8988T (cell line): ENCODE measurements around the gene WNT9A.
"Not testable (repeated sequence)": the region's sequence is repeated elsewhere in the genome, so short reads cannot be mapped to it uniquely, and the experiment has no call there.

Source experiments
- DNase-seq: peaks from one replicate; pipeline ENCODE4 v3.0.0; 2011

WNT9A gene

GRCh38 chr1:227947676-227948492, at the start of gene WNT9A:
WNT9A (minus strand) TSS chr1:227947932; CDS start chr1:227947887, 45 bp downstream.
- peak; percentile 91 for DNase-seq

GRCh38 chr1:227996187-227996950, 48.6 kb upstream of the WNT9A start:
- no peak for DNase-seq

GRCh38 chr1:227994632-227995300, 47.0 kb upstream of the WNT9A start:
- no peak for DNase-seq

- no peak for DNase-seq
Observed at GRCh38 chr1:227987181-227987580, 39.4 kb upstream of the WNT9A start.

- not testable (repeated sequence) for DNase-seq
Observed at GRCh38 chr1:227975583-227976283, 28.0 kb upstream of the WNT9A start.

- DNase-seq, result not testable (repeated sequence)
Observed at GRCh38 chr1:227973724-227974288, 26.1 kb upstream of the WNT9A start.

- DNase-seq, result not testable (repeated sequence)
Observed at GRCh38 chr1:227972843-227973374, 25.2 kb upstream of the WNT9A start.

GRCh38 chr1:227972283-227972679, 24.5 kb upstream of the WNT9A start:
- DNase-seq, result not testable (repeated sequence)

GRCh38 chr1:227971643-227972282, 24.0 kb upstream of the WNT9A start:
- DNase-seq, result not testable (repeated sequence)

- DNase-seq, result not testable (repeated sequence)
Observed at GRCh38 chr1:227971216-227971615, 23.5 kb upstream of the WNT9A start.

GRCh38 chr1:227970076-227970995, 22.6 kb upstream of the WNT9A start:
- not testable (repeated sequence) for DNase-seq

- DNase-seq, result not testable (repeated sequence)
Observed at GRCh38 chr1:227967815-227968214, 20.1 kb upstream of the WNT9A start.

GRCh38 chr1:227966733-227967132, 19.0 kb upstream of the WNT9A start:
- DNase-seq, result not testable (repeated sequence)

GRCh38 chr1:227961651-227962466, 14.1 kb upstream of the WNT9A start:
- no peak for DNase-seq

GRCh38 chr1:227959325-227959860, 11.7 kb upstream of the WNT9A start:
- DNase-seq, result no peak

GRCh38 chr1:227958617-227959324, 11.0 kb upstream of the WNT9A start:
- no peak for DNase-seq

GRCh38 chr1:227955808-227956207, 8.1 kb upstream of the WNT9A start:
- DNase-seq, result no peak

- no peak for DNase-seq
Observed at GRCh38 chr1:227954163-227954850, 6.6 kb upstream of the WNT9A start.
